ENCODE results near the gene TPST1. TPM values are rescaled to one million over a fixed set of nuclear protein-coding genes. Genes with fewer than 3 reads are reported as not detected.

The TPST1 gene
- total and polyA plus RNA-seq, 9 of the 15 experiments (the other 6 are each of a cell fraction or from before 2014, with no cell fraction given): 0.15 to 2.2 (median 0.53) TPM

- H3K9me3 ChIP-seq (replicated peaks; ENCODE audit: control insufficient read depth, insufficient read depth, low read depth, low read length): no peaks in the 10 kb centered on the region
- FAIRE-seq (no peak), DNase-seq (ENCODE audit: extremely low read depth in 1 of 4, low spot score in 3 of 4) (no peak), ATAC-seq (no peak)
- WGBS (ENCODE audit: insufficient coverage, low coverage, missing lambda C conversion rate): 0% methylated on average over 1 of the region's 1 CpG
- in situ Hi-C loops (cut with MboI) (no loop called here), intact Hi-C loops (cut with micrococcal nuclease) (no loop called here)
- H3K4me1 ChIP-seq (replicated peaks in 1 of 2; ENCODE audit: control insufficient read depth in 2 of 2, insufficient read depth in 2 of 2, low read length in 2 of 2): no peaks in the 10 kb centered on the region; a peak in 1 of 5 replicates
- no peak overlapping the region for H2AFZ ChIP-seq (ENCODE audit: low read depth, low read length)
- no peak overlapping the region for H3K4me2 ChIP-seq (ENCODE audit: insufficient read depth, low read length)
- no peaks in the 10 kb centered on the region for H3K79me2 ChIP-seq (ENCODE audit: control insufficient read depth, insufficient read depth, low read length)
- POLR2A ChIA-PET: no interaction called here
- peaks cover 0 to 2% of the 10 kb centered on the region in 2 experiments; a peak in 1 of 5 replicates for H3K27me3 ChIP-seq (ENCODE audit: control insufficient read depth in 2 of 2, insufficient read depth in 2 of 2, low read length in 2 of 2)
- BruUV-seq (replicated peaks): no TSS peak
- H4K20me1 ChIP-seq (replicated peaks; ENCODE audit: control insufficient read depth, insufficient read depth, low read length): no peaks in the 10 kb centered on the region
- no peak overlapping the region for H3K27ac ChIP-seq (ENCODE audit: extremely low read depth, low read depth, low read length)
- CTCF ChIA-PET (ENCODE audit: low intra/inter-chr PET ratio): no interaction called here
- no peaks in the 10 kb centered on the region for H3K36me3 ChIP-seq (ENCODE audit: control insufficient read depth, insufficient read depth, low read length)
- no peaks in the 10 kb centered on the region for H3K9me1 ChIP-seq (ENCODE audit: control insufficient read depth, insufficient read depth, low read length)
- H3K4me3 ChIP-seq: no peak overlapping the region
- TF ChIP-seq SFPQ (IDR thresholded peaks at IDR 0.05; ENCODE audit: low read depth, low read length): no peak
- no peak for TF ChIP-seq SAFB2 (IDR thresholded peaks at IDR 0.05; ENCODE audit: borderline replicate concordance, low read depth, low read length, severe bottlenecking)
- no peak for TF ChIP-seq ZNF778 (CRISPR knock-in tag; IDR thresholded peaks at IDR 0.05)
- TF ChIP-seq, protein P1, sequence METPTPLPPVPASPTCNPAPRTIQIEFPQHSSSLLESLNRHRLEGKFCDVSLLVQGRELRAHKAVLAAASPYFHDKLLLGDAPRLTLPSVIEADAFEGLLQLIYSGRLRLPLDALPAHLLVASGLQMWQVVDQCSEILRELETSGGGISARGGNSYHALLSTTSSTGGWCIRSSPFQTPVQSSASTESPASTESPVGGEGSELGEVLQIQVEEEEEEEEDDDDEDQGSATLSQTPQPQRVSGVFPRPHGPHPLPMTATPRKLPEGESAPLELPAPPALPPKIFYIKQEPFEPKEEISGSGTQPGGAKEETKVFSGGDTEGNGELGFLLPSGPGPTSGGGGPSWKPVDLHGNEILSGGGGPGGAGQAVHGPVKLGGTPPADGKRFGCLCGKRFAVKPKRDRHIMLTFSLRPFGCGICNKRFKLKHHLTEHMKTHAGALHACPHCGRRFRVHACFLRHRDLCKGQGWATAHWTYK (CRISPR knock-in tag; IDR thresholded peaks at IDR 0.05): no peak
- no peak for TF ChIP-seq ZC3H8 (IDR thresholded peaks at IDR 0.05)
- no peak for TF ChIP-seq RBM39 (optimal IDR thresholded peaks at IDR 0.05; ENCODE audit: low read depth, low read length)
- no peak for TF ChIP-seq CBX3 (IDR thresholded peaks at IDR 0.05; ENCODE audit: borderline replicate concordance in 1 of 2, low read length in 2 of 2)
- TF ChIP-seq ZNF589 (CRISPR knock-in tag; IDR thresholded peaks at IDR 0.05; ENCODE audit: low read depth): no peak
- TF ChIP-seq, protein P2, sequence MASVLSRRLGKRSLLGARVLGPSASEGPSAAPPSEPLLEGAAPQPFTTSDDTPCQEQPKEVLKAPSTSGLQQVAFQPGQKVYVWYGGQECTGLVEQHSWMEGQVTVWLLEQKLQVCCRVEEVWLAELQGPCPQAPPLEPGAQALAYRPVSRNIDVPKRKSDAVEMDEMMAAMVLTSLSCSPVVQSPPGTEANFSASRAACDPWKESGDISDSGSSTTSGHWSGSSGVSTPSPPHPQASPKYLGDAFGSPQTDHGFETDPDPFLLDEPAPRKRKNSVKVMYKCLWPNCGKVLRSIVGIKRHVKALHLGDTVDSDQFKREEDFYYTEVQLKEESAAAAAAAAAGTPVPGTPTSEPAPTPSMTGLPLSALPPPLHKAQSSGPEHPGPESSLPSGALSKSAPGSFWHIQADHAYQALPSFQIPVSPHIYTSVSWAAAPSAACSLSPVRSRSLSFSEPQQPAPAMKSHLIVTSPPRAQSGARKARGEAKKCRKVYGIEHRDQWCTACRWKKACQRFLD (CRISPR knock-in tag; IDR thresholded peaks at IDR 0.05): no peak
- no peak for TF ChIP-seq MTA3 (IDR thresholded peaks at IDR 0.05; ENCODE audit: borderline replicate concordance)
- TF ChIP-seq, protein P3, sequence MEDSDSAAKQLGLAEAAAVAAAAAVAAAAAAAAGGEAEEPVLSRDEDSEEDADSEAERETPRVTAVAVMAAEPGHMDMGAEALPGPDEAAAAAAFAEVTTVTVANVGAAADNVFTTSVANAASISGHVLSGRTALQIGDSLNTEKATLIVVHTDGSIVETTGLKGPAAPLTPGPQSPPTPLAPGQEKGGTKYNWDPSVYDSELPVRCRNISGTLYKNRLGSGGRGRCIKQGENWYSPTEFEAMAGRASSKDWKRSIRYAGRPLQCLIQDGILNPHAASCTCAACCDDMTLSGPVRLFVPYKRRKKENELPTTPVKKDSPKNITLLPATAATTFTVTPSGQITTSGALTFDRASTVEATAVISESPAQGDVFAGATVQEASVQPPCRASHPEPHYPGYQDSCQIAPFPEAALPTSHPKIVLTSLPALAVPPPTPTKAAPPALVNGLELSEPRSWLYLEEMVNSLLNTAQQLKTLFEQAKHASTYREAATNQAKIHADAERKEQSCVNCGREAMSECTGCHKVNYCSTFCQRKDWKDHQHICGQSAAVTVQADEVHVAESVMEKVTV (CRISPR knock-in tag; IDR thresholded peaks at IDR 0.05): no peak
- TF ChIP-seq SOX6 (IDR thresholded peaks at IDR 0.05): no peak
- no peak for TF ChIP-seq HMBOX1 (IDR thresholded peaks at IDR 0.05)
- TF ChIP-seq FOXJ2 (tag; IDR thresholded peaks at IDR 0.05): no peak
- no peak for TF ChIP-seq ZNF124 (CRISPR knock-in tag; IDR thresholded peaks at IDR 0.05)
- no peak overlapping the region for H3K9ac ChIP-seq (ENCODE audit: insufficient read depth in 1 of 2, low read depth in 2 of 2, low read length in 2 of 2)
Measured at GRCh38 chr7:66256281-66256680, 51.1 kb downstream of the TPST1 start.

All from K562 (cell line).